GM19099 (cell line): ENCODE results near the gene MALL.

Source experiments
- POLR2A ChIP-seq: IDR thresholded peaks from 3 replicates; pipeline ENCODE4 v1.6.1; 2011; ENCODE audit warnings: low read depth; ENCODE audit not compliant: insufficient read length; ENCODE audit errors: extremely low read depth

MALL gene

DNA sequence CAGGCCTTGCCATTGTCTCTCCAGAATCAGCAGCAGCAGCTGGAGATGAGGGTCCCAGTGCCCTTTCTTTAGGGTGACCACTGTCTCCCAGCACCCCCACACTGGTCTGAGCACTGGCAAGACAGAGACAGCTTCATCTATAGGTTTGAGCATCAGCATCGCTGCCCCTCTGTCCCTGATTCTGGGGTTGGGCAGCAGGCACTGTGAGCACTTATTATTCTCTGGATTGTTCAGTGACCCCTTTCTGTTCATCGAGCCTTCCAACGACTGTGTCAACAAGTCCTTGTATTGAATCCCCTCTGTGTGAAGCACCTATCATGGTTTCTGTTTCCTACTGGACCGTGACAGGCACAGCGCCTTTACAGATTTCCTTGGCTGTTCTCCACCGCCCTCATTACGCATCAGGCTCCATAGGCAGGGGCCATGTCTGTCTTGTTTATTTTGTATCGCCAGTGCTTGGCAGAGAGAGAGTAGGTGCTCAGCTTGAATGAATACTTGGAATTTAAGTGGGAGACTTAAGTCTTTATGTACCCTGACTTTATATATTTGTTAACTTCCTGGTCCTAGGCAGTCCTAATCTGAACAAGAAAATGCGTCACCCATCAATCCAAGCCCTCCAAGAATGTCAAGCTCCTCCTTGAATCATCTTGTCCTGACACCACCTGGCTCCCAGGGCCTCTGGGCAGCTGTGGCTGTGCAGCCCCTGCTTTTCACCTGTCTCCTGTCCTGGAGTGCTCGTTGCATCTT is 11.4 kb downstream of the MALL start:
- TF ChIP-seq POLR2A = no peak

DNA sequence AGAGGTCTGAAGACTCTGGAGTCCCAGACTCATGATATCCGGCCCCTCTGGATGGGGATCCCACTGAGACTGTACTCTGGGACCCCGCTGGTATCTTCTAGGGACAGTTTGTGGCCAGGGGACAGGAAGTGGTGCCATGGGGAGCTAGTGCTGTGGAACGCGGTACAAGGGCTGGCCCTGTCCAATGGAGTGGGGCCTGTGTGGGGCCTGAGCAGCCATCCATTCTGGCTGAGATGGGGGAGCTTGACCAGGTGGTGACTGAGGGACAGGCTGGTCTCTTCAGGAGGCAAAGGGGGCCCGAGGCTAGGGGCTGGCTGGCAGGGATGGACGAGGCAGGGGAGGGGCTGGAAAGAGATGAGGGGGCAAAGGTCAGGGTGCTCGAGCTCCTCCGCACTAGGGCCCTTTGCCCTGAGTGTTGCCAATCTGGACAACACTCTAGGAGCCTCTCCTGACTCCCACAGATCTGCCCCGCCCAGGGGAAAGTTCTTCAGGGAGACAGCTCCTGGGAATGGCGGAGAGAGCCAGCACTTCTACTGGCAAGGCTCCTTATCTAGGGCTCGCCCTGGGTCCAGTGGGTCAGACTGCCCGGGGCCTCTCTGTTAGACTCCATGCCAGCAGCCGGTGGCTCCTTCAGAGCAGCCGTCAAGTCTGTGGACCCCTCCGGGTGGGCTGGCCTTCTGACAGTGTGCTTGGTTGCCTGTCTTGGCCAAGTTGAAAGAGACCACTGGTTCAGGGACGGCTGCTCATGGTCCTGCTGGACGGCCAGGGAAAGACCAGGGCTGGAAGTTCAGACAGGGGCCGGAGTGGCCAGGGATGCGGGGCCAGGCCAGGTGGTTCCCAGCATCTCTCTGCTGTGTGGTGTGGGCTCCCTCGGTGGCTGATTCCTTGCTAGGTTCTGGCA is 12.3 kb downstream of the MALL start:
- no peak for TF ChIP-seq POLR2A

DNA sequence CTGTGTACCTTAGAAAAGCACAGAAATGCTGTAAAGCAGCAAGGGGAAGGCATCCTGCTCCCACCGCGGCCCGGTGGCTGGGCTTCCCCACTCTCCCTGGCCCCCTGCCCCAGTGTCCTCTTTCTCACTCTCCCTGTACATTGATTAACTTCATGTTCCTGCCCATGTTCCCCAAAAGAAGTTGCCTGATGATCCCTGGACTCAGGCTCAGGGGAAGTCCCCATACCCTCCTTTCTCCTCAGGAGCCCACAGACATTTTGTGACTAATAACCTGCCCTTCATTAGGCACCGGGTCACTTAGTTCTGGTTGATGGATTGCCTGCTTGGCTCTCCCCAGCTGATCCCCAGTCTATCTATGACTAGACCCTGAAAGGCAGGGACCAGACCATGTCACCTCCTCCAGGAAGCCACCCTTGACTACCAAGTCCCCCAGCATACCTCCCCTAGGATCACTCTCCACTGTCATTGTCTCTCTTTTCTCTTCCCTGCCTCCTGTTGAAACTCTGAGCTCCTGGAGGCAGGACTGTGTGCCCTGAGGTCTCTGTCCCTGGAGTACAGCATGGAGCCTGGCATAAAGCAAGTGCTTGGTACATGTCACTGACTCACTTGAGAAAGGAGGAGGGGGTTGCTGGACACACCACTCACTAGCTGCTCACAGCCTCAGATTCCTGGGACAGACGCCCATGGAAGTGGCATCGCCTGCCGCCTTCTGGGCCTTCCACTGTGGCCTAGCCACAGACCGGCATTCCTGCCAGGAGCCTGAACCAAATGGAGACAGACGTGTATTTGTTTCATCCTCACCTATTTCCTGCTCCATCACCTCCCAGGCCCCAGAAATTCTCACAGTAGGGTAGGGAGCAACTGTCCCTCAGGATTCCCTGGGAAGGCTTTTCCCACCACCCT is 13.5 kb downstream of the MALL start:
- no peak for TF ChIP-seq POLR2A

DNA sequence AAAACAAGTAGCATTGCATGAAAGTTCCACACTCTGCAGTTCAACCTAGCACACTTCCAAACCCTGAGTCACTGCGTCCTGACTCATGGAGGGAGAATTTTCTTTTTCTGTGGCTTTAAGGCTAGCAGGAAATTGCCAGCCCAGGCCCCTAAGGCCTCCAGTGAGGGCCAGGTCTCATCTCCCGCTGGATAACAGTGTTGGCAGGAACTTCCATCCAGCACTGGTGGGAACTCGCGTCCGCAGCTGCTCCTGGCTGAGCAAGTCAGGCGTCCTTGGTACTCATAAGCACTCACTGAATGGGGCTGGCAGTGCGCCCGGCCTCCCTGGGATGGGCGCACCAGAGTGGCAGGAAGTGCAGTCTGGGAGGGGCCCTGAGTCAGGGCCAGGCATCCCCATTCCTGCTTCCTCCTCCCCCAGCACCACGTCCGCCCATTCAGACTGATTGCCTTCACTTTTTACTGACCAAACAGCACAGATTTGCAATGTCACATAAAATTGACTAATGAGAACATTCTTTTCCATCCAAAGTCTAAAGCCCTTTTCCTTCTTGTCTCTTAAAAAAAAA is 14.3 kb downstream of the MALL start:
- no peak for TF ChIP-seq POLR2A

- no peak for TF ChIP-seq POLR2A
Observed at GRCh38 chr2:110100480-110100879, 15.1 kb downstream of the MALL start.

- TF ChIP-seq POLR2A = no peak
Observed at GRCh38 chr2:110099471-110100225, 16.0 kb downstream of the MALL start.

- no peak for TF ChIP-seq POLR2A
Observed at GRCh38 chr2:110099038-110099425, 16.6 kb downstream of the MALL start.

GRCh38 chr2:110097506-110098220 is 18.0 kb downstream of the MALL start:
- no peak for TF ChIP-seq POLR2A

- no peak for TF ChIP-seq POLR2A
Observed at GRCh38 chr2:110095994-110096633, 19.5 kb downstream of the MALL start.
